ENCODE measurements around the gene COPZ1. TPM values are rescaled to one million over a fixed set of nuclear protein-coding genes. Genes with fewer than 3 reads are reported as not detected.

COPZ1 gene
- polyA plus RNA-seq, 3 donors = 78.9 to 190 (median 176) TPM

DNA sequence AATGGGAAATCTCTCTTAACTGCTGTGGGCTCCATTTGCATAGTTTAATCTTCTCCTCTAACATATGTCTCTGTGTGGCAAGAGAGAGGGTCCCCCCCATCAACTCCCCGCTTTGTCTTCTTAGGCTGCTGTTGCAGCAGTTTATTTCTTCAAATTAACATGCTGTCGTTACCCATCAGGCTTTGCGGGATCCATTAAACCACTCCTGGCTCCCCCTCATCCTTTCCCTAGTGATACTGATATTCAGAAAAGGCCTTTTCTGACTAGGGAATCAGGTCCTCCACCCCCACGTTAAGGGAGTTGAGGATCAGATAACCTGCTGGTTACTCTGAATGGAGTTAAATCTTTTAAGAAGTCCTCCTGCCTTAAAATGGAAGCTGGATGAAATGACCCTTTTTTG lies 24.1 kb downstream of the COPZ1 start:
- intact Hi-C loops (cut with micrococcal nuclease) = no loop called here
- peaks cover 77 to 85% of the 10 kb centered on the region in 2 donors for H3K36me3 Mint-ChIP-seq
- no peaks in the 10 kb centered on the region for H3K9me3 ChIP-seq (replicated peaks in 1 of 2; ENCODE audit: control insufficient read depth in 1 of 2, insufficient read depth in 1 of 2, low read length in 2 of 2)
- H2AFZ ChIP-seq (ENCODE audit: insufficient read depth, low read depth, low read length, poor library complexity, severe bottlenecking) = no peak overlapping the region
- WGBS (ENCODE audit: insufficient coverage) = no CpG with 5 or more reads among the region's 4 CpGs
- TF ChIP-seq, protein P1, sequence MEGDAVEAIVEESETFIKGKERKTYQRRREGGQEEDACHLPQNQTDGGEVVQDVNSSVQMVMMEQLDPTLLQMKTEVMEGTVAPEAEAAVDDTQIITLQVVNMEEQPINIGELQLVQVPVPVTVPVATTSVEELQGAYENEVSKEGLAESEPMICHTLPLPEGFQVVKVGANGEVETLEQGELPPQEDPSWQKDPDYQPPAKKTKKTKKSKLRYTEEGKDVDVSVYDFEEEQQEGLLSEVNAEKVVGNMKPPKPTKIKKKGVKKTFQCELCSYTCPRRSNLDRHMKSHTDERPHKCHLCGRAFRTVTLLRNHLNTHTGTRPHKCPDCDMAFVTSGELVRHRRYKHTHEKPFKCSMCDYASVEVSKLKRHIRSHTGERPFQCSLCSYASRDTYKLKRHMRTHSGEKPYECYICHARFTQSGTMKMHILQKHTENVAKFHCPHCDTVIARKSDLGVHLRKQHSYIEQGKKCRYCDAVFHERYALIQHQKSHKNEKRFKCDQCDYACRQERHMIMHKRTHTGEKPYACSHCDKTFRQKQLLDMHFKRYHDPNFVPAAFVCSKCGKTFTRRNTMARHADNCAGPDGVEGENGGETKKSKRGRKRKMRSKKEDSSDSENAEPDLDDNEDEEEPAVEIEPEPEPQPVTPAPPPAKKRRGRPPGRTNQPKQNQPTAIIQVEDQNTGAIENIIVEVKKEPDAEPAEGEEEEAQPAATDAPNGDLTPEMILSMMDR (IDR thresholded peaks at IDR 0.05) = no peak
- H3K4me3 Mint-ChIP-seq = no peak overlapping the region
- peaks cover 0 to 1% (median 0%) of the 10 kb centered on the region in 7 donors for H3K9me3 Mint-ChIP-seq
- peaks cover 64 to 94% of the 10 kb centered on the region in 2 donors for H3K36me3 ChIP-seq (replicated peaks in 1 of 2; ENCODE audit: control insufficient read depth in 1 of 2, insufficient read depth in 2 of 2, low read length in 2 of 2)
- peaks cover 30% of the 10 kb centered on the region for H3K4me1 Mint-ChIP-seq
- H3K4me2 ChIP-seq (replicated peaks; ENCODE audit: extremely low read depth, low read length, poor library complexity, severe bottlenecking) = no peak overlapping the region
- no peak overlapping the region for H3K9ac ChIP-seq (ENCODE audit: insufficient read depth, low read length, poor library complexity, severe bottlenecking)
- no peak overlapping the region for H3K4me3 ChIP-seq (replicated peaks in 1 of 3; ENCODE audit: low read depth in 2 of 3, low read length in 3 of 3)
- H3K27ac Mint-ChIP-seq = no peak overlapping the region
- peaks cover 14 to 21% of the 10 kb centered on the region in 2 donors for H3K4me1 ChIP-seq (ENCODE audit: control insufficient read depth in 1 of 2, insufficient read depth in 2 of 2, low read length in 2 of 2)
- no peaks in the 10 kb centered on the region for H3K79me2 ChIP-seq (ENCODE audit: insufficient read depth, low read length)
- H3K27me3 Mint-ChIP-seq (ENCODE audit: low read depth in 3 of 3) = peaks cover 7 to 11% (median 7%) of the 10 kb centered on the region in 3 donors
- no peak overlapping the region for H3K27ac ChIP-seq (ENCODE audit: low read depth in 1 of 2, low read length in 2 of 2)
- no peak for DNase-seq
- no peaks in the 10 kb centered on the region for H3K27me3 ChIP-seq (ENCODE audit: control insufficient read depth in 2 of 2, insufficient read depth in 2 of 2, low read length in 2 of 2)
- no peaks in the 10 kb centered on the region for H4K20me1 ChIP-seq (ENCODE audit: insufficient read depth, low read length)

DNA sequence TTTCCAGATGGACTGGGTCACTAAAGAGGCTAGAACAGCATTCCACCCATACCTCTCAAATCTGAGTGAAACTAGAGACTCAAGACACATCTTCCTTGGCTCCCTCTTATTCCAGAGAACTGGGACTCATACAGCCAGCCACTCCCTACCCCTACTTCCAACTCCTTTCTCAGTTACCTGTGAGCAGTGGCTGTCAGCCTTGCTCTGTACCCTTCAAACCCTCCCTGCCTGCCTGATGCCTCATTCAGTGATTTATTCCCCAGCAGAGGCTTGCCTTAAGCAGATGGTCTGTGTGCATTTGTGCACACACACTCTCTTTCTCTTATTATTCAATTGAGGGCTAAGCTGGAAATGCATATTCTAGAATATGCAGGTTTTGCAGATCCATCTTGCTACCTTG lies 24.7 kb downstream of the COPZ1 start:
- Histone ChIP-seq H3K4me2 (replicated peaks; ENCODE audit: extremely low read depth, low read length, poor library complexity, severe bottlenecking) (no peak overlapping the region), H3K4me3 (replicated peaks in 1 of 3; ENCODE audit: low read depth in 2 of 3, low read length in 3 of 3) (no peak overlapping the region), H3K27ac (ENCODE audit: low read depth in 1 of 2, low read length in 2 of 2) (no peak overlapping the region), H3K9ac (ENCODE audit: insufficient read depth, low read length, poor library complexity, severe bottlenecking) (no peak overlapping the region), H3K27me3 (ENCODE audit: control insufficient read depth in 2 of 2, insufficient read depth in 2 of 2, low read length in 2 of 2) (no peaks in the 10 kb centered on the region), H3K9me3 (replicated peaks in 1 of 2; ENCODE audit: control insufficient read depth in 1 of 2, insufficient read depth in 1 of 2, low read length in 2 of 2) (no peaks in the 10 kb centered on the region), H4K20me1 (ENCODE audit: insufficient read depth, low read length) (no peaks in the 10 kb centered on the region), H3K4me1 (ENCODE audit: control insufficient read depth in 1 of 2, insufficient read depth in 2 of 2, low read length in 2 of 2) (peaks cover 13 to 18% of the 10 kb centered on the region in 2 donors), H2AFZ (ENCODE audit: insufficient read depth, low read depth, low read length, poor library complexity, severe bottlenecking) (no peak overlapping the region), H3K36me3 (replicated peaks in 1 of 2; ENCODE audit: control insufficient read depth in 1 of 2, insufficient read depth in 2 of 2, low read length in 2 of 2) (peaks cover 62 to 91% of the 10 kb centered on the region in 2 donors), H3K79me2 (ENCODE audit: insufficient read depth, low read length) (no peaks in the 10 kb centered on the region)
- peaks cover 29% of the 10 kb centered on the region for H3K4me1 Mint-ChIP-seq
- H3K4me3 Mint-ChIP-seq = no peak overlapping the region
- intact Hi-C loops (cut with micrococcal nuclease) = no loop called here
- peaks cover 0 to 1% (median 0%) of the 10 kb centered on the region in 7 donors for H3K9me3 Mint-ChIP-seq
- H3K27ac Mint-ChIP-seq = peak overlapping the region in 1 of 7 donors; percentile 75
- H3K27me3 Mint-ChIP-seq (ENCODE audit: low read depth in 3 of 3) = peaks cover 7 to 11% (median 7%) of the 10 kb centered on the region in 3 donors
- peaks cover 79 to 83% of the 10 kb centered on the region in 2 donors for H3K36me3 Mint-ChIP-seq
- DNase-seq = no peak
- TF ChIP-seq, protein P1 (IDR thresholded peaks at IDR 0.05) = no peak
